ENCODE results near the gene CTDSP1.

Gene CTDSP1

DNA sequence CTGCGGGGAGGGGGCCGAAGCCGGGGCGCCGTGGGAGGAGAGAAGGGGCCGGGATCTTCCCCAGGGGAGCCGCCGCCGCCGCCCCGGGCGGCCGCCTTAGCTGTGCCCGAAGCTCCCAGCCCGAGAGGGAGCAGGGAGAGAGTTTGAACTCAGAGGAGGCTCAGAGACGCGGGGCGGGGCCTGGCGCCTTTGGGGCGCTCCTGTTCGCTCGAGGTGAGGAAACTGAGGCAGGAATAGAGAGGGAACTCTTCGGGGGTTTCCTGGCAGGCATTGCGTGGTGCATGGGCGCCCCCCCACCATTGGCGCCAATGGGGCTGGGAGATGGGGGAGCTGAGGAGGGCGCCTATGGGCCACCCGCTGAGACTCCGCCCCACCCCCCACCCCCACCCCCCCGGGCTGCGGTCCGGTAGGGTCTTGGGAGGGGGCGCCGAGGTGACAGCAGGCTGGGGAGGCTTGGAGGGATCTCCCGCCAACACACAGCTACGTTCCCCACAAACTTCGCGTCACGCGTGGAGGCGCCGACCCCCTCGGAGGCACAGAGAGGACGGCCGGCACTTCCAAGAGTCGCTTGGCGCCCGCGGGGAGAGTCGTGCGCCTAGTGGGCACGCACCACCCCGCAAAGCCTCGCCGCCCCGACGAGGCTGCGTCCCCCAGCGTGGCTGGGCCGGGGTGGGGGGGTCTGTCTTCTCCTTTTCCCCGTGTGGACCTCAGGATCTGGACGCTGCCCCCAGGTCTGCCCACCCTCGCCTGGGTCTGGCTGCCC is 680 bp downstream of the CTDSP1 start:
- no peak for DNase-seq

DNA sequence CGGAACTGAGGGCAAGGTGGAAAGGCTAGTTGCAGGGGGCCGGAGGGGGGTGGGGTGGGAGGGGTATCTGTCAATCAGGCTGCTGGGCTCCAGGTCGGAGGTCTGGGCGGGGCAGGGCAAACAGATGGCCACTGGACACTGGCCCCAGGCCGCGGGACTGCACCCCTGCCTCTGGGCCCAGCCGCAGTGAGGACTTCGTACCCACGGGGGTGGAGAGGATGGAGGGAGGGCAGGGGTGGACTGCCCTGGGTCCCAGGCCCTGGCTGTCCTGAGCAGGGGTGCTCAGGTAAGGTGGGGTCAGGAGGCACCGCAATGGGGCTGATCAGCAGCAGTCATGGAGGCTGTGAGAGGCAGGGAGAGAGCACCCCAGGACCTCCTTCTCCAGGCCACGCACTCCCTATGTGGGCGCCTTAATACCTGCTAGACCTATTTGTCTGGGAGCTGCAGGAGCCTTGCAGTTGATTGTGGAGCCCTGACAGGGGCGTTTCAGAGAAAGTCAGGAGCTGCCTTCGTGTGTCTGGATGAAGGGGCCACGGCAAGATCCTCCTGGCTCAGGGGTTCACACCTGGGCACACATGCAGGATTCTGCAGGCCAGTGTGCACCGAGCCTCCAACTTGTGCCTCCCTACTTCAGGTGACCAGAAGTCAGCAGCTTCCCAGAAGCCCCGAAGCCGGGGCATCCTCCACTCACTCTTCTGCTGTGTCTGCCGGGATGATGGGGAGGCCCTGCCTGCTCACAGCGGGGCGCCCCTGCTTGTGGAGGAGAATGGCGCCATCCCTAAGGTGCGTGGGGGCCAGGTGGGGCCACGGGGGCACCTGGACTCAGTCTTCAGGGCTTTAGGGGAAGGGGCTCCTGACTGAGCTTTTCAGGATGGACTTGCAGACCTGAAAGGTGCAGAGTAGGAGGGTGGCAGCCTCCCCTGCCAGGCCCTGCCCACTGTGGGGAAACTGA is 1.5 kb downstream of the CTDSP1 start:
- DNase-seq, result no peak

DNA sequence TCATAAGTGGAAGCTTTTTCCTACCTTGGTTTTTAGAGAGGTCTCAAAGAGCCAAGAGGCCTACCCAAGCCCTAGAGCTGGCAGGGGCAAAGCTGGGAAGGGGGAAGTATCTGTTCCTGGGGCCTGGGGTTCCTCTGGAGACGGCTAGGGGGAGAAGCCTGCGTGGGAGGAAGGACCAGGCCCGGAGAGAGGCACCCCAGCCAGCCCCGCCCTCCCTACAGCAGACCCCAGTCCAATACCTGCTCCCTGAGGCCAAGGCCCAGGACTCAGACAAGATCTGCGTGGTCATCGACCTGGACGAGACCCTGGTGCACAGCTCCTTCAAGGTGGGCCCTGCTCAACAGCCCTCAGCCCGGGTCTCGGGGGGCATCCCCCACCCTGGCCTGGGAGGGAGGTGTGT is 2.2 kb downstream of the CTDSP1 start:
- DNase-seq, result no peak

DNA sequence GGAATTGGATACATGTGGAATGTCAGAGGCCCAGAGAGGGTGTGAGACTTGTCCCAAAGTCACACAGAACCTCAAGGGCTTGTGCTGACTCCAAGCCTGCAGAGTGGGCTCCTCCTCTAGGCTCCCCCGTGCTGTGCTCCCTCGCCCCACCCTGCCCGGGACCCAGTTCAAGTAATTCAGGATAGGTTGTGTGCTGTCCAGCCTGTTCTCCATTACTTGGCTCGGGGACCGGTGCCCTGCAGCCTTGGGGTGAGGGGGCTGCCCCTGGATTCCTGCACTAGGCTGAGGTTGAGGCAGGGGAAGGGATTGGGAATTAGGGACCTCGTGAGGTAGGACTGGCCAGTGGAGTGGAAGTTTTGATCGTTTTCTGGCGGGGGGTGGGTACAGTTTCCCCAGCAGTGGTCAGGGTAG is 2.8 kb downstream of the CTDSP1 start:
- no peak for DNase-seq

DNA sequence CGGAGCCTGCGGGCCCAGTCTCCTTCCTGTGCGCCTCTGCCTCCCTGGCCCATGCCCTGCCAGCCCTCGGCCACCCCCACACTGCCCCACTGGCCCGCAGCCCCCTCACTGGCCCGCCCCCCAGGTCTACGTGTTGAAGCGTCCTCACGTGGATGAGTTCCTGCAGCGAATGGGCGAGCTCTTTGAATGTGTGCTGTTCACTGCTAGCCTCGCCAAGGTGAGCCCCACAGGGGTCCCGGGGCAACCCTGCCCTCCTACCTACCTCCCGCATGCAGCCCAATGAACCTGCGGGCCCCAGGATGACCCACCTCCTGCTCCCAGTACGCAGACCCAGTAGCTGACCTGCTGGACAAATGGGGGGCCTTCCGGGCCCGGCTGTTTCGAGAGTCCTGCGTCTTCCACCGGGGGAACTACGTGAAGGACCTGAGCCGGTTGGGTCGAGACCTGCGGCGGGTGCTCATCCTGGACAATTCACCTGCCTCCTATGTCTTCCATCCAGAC is 3.3 kb downstream of the CTDSP1 start:
- DNase-seq, result no peak

DNA sequence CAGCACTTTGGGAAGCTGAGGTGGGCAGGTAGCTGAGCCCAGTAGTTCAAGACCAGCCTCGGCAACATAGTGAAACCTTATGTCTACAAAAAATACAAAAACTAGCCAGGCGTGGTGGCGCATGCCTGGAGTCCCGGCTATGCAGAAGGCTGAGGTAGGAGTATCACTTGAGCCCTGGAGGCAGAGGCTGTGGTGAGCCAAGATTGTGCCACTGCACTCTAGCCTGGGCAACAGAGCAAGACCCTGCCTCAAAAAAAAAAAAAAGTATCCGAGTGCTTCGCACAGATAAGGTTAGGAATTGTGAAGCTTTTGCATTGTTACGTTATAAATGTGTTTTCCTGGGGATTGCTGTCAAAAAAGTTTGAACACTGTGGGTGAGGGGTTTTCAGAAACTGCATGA is 4.1 kb downstream of the CTDSP1 start:
- DNase-seq, result no peak

DNA sequence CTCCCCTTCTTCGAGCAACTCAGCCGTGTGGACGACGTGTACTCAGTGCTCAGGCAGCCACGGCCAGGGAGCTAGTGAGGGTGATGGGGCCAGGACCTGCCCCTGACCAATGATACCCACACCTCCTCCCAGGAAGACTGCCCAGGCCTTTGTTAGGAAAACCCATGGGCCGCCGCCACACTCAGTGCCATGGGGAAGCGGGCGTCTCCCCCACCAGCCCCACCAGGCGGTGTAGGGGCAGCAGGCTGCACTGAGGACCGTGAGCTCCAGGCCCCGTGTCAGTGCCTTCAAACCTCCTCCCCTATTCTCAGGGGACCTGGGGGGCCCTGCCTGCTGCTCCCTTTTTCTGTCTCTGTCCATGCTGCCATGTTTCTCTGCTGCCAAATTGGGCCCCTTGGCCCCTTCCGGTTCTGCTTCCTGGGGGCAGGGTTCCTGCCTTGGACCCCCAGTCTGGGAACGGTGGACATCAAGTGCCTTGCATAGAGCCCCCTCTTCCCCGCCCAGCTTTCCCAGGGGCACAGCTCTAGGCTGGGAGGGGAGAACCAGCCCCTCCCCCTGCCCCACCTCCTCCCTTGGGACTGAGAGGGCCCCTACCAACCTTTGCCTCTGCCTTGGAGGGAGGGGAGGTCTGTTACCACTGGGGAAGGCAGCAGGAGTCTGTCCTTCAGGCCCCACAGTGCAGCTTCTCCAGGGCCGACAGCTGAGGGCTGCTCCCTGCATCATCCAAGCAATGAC is 4.8 kb downstream of the CTDSP1 start:
- no peak for DNase-seq

DNA sequence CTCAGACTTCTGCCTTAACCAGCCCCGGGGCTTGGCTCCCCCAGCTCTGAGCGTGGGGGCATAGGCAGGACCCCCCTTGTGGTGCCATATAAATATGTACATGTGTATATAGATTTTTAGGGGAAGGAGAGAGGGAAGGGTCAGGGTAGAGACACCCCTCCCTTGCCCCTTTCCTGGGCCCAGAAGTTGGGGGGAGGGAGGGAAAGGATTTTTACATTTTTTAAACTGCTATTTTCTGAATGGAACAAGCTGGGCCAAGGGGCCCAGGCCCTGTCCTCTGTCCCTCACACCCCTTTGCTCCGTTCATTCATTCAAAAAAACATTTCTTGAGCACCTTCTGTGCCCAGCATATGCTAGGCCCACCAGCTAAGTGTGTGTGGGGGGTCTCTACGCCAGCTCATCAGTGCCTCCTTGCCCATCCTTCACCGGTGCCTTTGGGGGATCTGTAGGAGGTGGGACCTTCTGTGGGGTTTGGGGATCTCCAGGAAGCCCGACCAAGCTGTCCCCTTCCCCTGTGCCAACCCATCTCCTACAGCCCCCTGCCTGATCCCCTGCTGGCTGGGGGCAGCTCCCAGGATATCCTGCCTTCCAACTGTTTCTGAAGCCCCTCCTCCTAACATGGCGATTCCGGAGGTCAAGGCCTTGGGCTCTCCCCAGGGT is 5.5 kb downstream of the CTDSP1 start:
- DNase-seq, result no peak

DNA sequence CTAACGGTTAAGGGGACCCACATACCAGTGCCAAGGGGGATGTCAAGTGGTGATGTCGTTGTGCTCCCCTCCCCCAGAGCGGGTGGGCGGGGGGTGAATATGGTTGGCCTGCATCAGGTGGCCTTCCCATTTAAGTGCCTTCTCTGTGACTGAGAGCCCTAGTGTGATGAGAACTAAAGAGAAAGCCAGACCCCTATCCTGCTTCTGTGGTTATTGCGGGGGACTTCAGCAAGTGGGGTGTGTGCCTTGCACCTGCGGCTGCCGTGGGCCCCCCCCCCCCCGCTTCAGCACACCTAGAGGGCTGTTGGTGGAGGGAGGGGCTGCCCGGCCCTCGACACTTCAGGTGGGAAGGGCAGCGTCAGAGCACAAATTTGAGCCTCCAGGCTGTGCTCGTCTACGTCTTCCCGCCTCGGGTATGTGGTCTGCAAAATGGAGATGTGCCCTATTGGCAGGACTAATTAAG is 6.1 kb downstream of the CTDSP1 start:
- peak; percentile 69 for DNase-seq

DNA sequence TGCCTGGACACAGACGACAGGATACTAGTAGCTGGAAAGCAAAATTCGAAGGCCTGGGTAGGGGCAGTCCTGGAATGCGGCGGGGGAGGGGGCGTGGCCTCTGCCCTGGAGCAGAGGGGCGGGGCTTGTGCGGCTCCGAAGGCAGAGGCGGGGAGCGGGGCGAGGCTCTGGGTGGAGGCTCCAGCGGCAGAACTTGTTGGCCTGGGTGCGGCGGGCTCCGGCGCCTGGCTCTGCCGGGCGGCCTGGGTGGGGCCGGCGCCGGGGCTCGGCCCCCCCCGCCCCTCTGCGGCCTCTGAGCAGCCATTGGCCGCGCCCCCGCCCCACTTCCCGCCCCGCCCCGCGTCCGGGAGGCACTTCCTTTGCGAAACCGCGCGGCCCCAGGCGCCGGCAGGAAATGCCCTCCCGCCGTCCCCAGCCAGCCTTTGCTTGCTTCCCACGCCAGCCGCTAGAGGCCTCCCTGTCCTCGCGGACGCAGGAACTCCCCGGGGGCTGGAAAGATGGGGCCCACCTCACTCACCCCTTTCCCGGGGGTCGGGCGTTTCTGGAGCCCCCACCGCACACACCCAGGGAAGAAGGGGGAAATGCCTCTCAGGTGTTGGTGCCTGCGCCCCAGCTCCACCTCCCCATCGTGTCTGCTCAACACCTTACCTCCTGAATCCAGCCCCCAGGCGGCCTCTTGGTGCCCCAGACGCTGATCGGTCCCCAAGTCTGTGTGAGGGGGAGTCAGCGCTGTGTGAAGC is 6.7 kb downstream of the CTDSP1 start:
- peak; percentile 95 for DNase-seq

DNA sequence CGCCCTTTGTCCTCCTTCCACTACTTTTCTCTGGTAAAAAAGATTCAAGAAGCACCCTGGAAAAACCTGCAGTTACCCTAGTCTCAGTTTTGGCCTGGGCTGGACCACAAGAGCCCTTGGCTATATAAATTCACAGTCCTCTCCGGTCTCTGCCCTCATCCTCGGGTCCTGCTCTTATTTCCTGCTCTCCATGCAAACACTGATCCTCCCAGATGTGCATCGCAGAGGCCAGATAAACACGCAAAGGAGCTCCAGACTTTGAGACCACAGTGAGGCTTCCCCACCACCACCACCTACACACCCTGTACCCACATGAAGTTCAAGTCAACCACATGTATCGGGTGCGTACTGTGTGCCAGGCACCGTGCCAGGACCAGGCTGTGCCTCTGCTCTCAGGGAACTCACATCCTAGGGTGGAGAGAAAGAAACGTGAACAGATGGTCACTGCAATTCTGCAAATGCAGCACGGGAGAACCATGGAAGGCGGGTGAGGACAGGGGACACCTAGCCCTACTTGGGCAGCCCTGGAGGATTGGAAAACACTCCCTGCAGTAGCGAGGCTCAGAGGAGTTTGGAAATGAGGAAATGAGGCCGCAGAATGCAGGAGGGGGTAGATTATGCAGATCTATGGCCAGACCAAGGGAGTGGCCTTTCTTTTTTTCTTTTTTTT is 7.4 kb downstream of the CTDSP1 start:
- DNase-seq, result peak; percentile 86

DNA sequence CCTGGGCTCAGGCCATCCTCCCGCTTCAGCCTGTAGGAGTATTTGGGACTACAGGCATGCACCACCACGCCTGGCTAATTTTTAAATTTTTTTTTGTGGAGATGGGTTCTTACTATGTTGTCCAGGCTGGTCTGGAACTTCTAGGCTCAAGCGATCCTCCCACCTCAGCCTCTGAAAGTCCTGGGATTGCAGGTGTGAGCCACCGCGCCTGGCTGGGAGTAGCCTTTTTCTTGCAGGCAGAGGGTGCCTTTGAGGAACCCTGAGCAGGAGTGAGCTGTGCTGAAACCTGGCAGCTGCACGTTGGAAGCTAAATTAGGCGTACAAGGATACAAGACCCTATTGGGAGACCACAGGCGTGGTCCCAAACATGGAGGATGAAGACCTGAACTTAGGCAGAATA is 8.0 kb downstream of the CTDSP1 start:
- DNase-seq, result no peak

DNA sequence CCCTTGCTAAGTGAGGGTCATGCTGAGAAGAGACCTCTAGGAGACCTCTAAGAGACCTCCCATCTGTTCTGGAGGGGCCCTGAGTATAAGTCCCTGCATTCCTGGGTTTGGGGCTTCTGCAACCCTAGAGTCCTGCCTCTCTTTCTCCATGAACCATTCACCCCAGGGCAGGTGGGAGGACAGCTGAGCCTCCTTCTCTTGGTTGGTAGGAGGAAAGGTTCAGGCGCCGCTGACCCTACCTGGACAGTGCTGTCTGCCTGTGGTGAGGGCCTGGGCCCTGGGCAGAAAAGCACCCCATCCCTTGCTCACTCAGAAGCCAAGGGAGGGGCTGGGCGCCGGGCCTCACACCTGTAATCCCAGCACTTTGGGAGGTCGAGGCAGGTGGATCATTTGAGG is 18.7 kb downstream of the CTDSP1 start:
- no peak for DNase-seq

DNA sequence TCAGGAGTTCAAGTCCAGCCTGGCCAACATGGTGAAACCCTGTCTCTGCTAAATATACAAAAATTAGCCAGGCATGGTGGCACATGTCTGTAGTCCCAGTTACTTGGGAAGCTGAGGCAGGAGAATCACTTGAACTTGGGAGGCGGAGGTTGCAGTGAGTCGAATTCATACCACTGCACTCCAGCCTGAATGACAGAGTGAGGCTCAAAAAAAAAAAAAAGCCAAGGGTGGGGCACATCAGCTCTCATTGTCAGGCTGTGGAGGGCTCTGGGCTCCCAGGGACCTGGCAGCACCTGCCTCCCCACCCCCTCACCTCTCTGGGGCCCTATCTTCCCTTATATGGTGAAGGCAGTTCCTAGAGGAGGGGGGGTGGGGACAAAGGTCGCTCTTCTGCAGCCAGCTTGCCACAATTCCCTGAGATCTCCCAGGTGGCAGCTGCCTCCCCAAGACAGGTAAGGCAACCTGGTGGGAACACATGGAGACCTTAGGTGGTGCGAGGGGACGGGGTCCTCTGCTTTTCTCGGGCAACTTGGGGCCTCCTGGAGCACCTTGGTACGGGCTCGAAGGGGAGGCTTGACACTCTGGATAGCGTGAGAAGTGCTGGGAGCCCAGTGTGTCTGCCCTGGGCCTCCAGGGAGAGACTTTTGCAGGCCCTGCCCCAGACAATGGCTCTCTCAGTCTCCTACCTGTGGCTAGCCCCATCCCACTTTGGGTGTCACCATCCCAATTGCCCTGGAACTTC is 19.2 kb downstream of the CTDSP1 start, which contains the start of gene VIL1:
TSS of gene VIL1 (plus strand) at position 407 of the 742 bp plus-strand sequence. CDS start 4,656 bp downstream, outside the sequence.
- DNase-seq, result no peak

DNA sequence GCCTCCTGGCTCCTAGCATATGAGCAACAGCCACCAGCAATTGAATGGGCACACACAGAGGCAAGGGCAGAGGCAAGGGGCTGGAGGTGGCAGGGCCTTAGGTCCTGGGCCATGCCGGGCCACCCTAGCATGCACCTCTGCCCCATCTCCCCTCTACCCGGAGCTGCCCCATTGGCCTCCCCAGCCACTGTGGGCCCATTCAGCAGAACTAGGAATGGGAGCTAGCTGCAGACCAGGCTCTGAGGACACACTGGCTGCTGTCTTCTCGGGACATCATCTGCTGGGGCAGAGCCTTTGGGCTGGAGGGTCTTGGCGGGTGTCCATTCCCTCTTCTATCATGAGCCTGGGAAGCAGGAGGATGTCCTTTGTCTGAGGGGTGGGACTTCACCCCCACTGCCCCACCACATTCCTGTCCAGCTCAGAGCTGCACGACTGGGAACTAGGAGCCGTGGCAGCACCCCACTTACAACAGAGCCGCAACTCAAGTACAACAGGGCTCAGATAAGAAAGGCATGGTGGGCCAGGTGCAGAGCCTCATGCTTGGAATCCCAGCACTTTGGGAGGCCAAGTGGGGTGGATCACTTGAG is 20.1 kb downstream of the CTDSP1 start:
- DNase-seq, result no peak

DNA sequence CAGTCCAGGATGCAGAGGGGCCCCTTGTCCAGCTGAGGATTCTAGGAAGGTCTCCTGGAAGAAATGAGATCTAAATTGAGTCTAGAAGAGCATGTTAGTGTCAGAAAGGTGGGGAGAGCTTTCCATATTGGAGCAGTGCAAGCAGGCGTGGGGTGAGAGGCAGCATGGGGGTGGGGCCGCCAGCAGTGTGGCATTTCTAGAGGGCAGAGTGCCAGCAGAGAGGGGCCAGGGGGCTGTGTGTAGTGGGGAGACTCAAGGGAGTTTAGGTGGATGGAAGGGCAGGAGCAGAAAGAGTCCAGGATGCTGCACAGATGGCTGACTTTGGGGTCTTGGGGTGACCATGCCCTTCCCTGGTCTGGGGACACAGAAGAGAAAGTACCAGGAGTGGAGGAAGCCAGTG is 21.4 kb downstream of the CTDSP1 start:
- DNase-seq, result no peak

DNA sequence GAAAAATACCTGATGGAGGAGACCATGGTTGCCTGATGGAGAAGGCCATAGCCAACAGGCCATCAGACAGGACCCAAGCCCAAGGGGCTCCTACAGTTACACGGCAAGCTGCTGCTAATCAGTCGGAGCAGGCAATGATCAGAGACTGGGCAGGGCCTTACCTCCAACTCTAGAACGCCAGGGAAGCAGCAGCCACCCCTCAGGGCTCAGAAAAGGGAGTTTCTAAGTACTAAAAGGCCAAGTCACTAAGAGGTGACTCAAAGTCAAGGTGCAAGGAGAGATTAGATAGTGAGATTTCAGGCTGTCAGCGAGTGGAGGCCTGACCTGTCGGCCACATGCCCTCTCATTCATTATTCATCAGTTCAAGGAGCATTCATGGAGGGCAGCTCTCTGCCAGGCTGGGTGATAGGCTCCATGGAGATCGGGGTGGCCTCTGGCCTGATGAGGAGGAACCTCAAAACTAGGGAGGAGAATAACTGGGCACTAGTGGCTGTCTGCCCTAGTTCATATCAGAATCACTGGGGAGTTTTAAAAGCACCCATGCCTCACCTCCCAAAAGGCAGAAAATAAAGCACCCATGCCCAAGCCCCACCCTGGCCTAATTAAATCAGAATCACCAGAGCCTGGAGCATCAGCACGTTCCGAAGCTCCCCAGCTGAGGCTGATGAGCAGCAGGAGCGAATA is 22.9 kb downstream of the CTDSP1 start:
- DNase-seq, result no peak

DNA sequence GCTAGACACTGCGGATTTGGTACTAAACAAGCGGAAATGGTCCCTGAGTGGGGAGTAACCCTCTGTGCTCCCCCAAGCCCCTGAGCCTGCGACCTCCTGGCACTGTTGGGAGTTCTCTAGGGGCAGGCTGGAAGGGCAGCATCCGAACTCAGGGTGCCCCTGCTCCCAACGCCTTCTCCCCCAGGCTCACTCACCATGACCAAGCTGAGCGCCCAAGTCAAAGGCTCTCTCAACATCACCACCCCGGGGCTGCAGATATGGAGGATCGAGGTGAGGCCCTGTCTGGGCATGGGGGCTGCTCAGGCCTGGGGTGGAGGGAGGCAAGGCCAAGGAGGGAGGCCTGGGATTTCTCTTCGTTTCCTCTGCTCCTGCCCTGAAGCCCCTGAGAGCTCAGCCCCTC is 23.9 kb downstream of the CTDSP1 start:
- no peak for DNase-seq

DNA sequence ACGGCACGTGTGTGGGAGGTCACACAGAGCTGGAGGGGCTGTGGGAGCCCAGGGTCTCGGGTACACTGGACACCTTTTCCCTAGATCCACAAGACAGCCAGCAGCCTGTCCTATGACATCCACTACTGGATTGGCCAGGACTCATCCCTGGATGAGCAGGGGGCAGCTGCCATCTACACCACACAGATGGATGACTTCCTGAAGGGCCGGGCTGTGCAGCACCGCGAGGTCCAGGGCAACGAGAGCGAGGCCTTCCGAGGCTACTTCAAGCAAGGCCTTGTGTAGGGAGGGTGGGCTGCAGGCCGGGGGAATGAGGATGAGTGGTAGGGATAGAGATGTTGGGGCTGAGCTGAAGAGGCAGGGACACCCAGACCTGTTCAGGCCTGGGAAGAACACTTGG is 25.9 kb downstream of the CTDSP1 start:
- no peak for DNase-seq
